K562 (cell line): Measurements from ENCODE around the gene GALE. TPM values are rescaled to one million over a fixed set of nuclear protein-coding genes. Genes with fewer than 3 reads are reported as not detected.
A peak's percentile ranks its signal among the peaks of the same experiment; 100 is the strongest.

Experiments used
- C11orf30 ChIP-seq: fragments of 450-650 bp; IDR thresholded peaks from 2 replicates; pipeline ENCODE4 v1.6.1; 2016; ENCODE audit warnings: low read depth, mild to moderate bottlenecking
- CSDE1 ChIP-seq, 2 experiments: fragments of 450-650 bp; IDR thresholded peaks; 2 replicates each; pipeline ENCODE4 v1.6.1; 2016; ENCODE audit warnings: mild to moderate bottlenecking in 1 of 2
- ESRRB ChIP-seq: fragments of 250-450 bp; sonication (Bioruptor Pico); IDR thresholded peaks from 2 replicates; pipeline ENCODE4 v1.5.0; 2020; ENCODE audit warnings: mild to moderate bottlenecking, moderate library complexity, borderline replicate concordance
- HDAC3 ChIP-seq: fragments of 450-650 bp; IDR thresholded peaks from 2 replicates; pipeline ENCODE4 v1.6.1; 2018; ENCODE audit warnings: borderline replicate concordance, mild to moderate bottlenecking, moderate library complexity; ENCODE audit not compliant: partially characterized antibody
- KAT7 ChIP-seq: sonication (generic); formaldehyde crosslinking; IDR thresholded peaks from 2 replicates; pipeline ENCODE4 v1.8.0; 2022; ENCODE audit warnings: missing genetic modification reagents, mild to moderate bottlenecking, borderline replicate concordance
- NR4A1 ChIP-seq, 2 experiments: fragments of 250-450 bp in 1 of 2; fragments of 450-650 bp in 1 of 2; sonication (Bioruptor Pico) in 1 of 2; IDR thresholded peaks; 2 replicates each; pipeline versions ENCODE4 v1.4.0 to v1.6.1; 2016 to 2020; ENCODE audit warnings: mild to moderate bottlenecking in 2 of 2, missing compliant biosample characterization in 1 of 2, missing genetic modification characterization in 1 of 2, moderate library complexity in 1 of 2
- RAD21 ChIP-seq, 2 experiments: fragments of 250-450 bp in 1 of 2; fragments of 450-650 bp in 1 of 2; sonication (Bioruptor Pico) in 1 of 2; formaldehyde crosslinking in 1 of 2; IDR thresholded peaks in 1 of 2; conservative IDR thresholded peaks in 1 of 2; 2 replicates each; pipeline versions ENCODE4 v1.4.0 to v1.8.0; 2020 to 2022; ENCODE audit warnings: mild to moderate bottlenecking in 2 of 2, moderate library complexity in 1 of 2
- REST ChIP-seq, 2 experiments: fragments of 450-650 bp; formaldehyde crosslinking in 1 of 2; IDR thresholded peaks; 2 replicates each; pipeline versions ENCODE4 v1.4.0 to v1.6.1; 2014 to 2020; ENCODE audit warnings: mild to moderate bottlenecking in 2 of 2, borderline replicate concordance in 1 of 2, low read depth in 1 of 2
- RNF2 ChIP-seq: sonication (generic); IDR thresholded peaks from 2 replicates; pipeline ENCODE4 v1.6.1; 2016
- SIN3A ChIP-seq, 2 experiments: fragments of 150-350 bp in 1 of 2; IDR thresholded peaks; 2 replicates each; pipeline ENCODE4 v1.6.1; 2011 to 2016; ENCODE audit warnings: borderline replicate concordance in 2 of 2, low read depth in 2 of 2, low read length in 2 of 2, mild to moderate bottlenecking in 2 of 2, moderate library complexity in 2 of 2; ENCODE audit not compliant: control insufficient read depth in 1 of 2
- ZNF133 ChIP-seq: fragments of 250-450 bp; sonication (Bioruptor Pico); IDR thresholded peaks from 2 replicates; pipeline ENCODE4 v1.4.0; 2020; ENCODE audit warnings: mild to moderate bottlenecking
- ZNF263 ChIP-seq: sonication (generic); formaldehyde crosslinking; IDR thresholded peaks from 2 replicates; pipeline ENCODE4 v1.8.0; 2022; ENCODE audit warnings: mild to moderate bottlenecking, missing genetic modification reagents, borderline replicate concordance
- ZNF551 ChIP-seq: fragments of 250-450 bp; sonication (Bioruptor Pico); IDR thresholded peaks from 2 replicates; pipeline ENCODE4 v1.5.0; 2021; ENCODE audit warnings: mild to moderate bottlenecking, moderate library complexity
- ZNF764 ChIP-seq: fragments of 250-450 bp; sonication (Bioruptor Pico); IDR thresholded peaks from 2 replicates; pipeline ENCODE4 v1.4.0; 2020; ENCODE audit warnings: low read depth, mild to moderate bottlenecking, moderate library complexity
- polyA plus RNA-seq, 8 experiments: library from polyadenylated mRNA; depleted of rRNA in 4 of 8; stranded (reverse) in 5 of 8; unstranded in 3 of 8; fragments of >200 nt; fragmentation: Nextera tagmentation in 2 of 8; fragmentation: Illumina TruSeq in 1 of 8; extraction: Ambion mirVana in 2 of 8; extraction: Trizol in 1 of 8; gene quantifications; 2 replicates each; pipeline versions ENCODE4 v1.2.1 to v1.2.3, GENCODE V29; 2011 to 2014; ENCODE audit warnings: inconsistent platforms in 1 of 8, missing spikeins in 1 of 8
- total RNA-seq, 7 experiments: library from RNA; depleted of rRNA in 6 of 7; stranded (reverse); fragments of >200 nt in 6 of 7; fragmentation: Illumina TruSeq in 2 of 7; extraction: Trizol in 2 of 7; gene quantifications; 2 replicates each; pipeline versions ENCODE4 v1.2.1 to v1.2.3, GENCODE V29; 2011 to 2021; ENCODE audit warnings: low replicate concordance in 1 of 7
- TF ChIP-seq, protein P1 (sequence below): fragments of 450-650 bp; formaldehyde crosslinking; IDR thresholded peaks from 2 replicates; pipeline ENCODE4 v1.4.0; 2020; ENCODE audit warnings: mild to moderate bottlenecking, moderate library complexity

The GALE gene
- total and polyA plus RNA-seq, 9 of the 15 experiments (the other 6 are each of a cell fraction or from before 2014, with no cell fraction given), result 8.4 to 139 (median 88.3) TPM

- TF ChIP-seq REST (IDR thresholded peaks at IDR 0.05; ENCODE audit: borderline replicate concordance) (peak; percentile 58), REST (CRISPR knock-in tag; IDR thresholded peaks at IDR 0.05; ENCODE audit: low read depth) (no peak), RAD21 (CRISPR knock-in tag; conservative IDR thresholded peaks at IDR 0.05 in 1 of 2, IDR thresholded peaks at IDR 0.05 in 1 of 2) (peak; percentile 47 to 79; a peak in 3 of 4 replicates), SIN3A (IDR thresholded peaks at IDR 0.05; ENCODE audit: borderline replicate concordance in 2 of 2, control insufficient read depth in 1 of 2, low read depth in 2 of 2, low read length in 2 of 2) (no peak), NR4A1 (CRISPR knock-in tag; IDR thresholded peaks at IDR 0.05) (no peak), NR4A1 (tag; IDR thresholded peaks at IDR 0.05) (no peak), ZNF764 (CRISPR knock-in tag) (no peak), ZNF133 (CRISPR knock-in tag) (no peak), CSDE1 (IDR thresholded peaks at IDR 0.05) (no peak), RNF2 (no peak), ZNF263 (CRISPR knock-in tag) (no peak), HDAC3 (no peak), C11orf30 (no peak), ESRRB (CRISPR knock-in tag) (no peak), KAT7 (CRISPR knock-in tag) (0 out of 2 replicates have a peak, but pooled peaks have one; percentile 53), ZNF551 (CRISPR knock-in tag) (no peak)
- TF ChIP-seq, protein P1, sequence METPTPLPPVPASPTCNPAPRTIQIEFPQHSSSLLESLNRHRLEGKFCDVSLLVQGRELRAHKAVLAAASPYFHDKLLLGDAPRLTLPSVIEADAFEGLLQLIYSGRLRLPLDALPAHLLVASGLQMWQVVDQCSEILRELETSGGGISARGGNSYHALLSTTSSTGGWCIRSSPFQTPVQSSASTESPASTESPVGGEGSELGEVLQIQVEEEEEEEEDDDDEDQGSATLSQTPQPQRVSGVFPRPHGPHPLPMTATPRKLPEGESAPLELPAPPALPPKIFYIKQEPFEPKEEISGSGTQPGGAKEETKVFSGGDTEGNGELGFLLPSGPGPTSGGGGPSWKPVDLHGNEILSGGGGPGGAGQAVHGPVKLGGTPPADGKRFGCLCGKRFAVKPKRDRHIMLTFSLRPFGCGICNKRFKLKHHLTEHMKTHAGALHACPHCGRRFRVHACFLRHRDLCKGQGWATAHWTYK (CRISPR knock-in tag), result no peak
Observed at GRCh38 chr1:23751050-23751814, 49.3 kb downstream of the GALE start (continued).
